GM12878 (cell line): ENCODE data around the gene PGA4.
"Not testable (repeated sequence)": the region's sequence is repeated elsewhere in the genome, so short reads cannot be mapped to it uniquely, and the experiment has no call there.

Source experiments
- ATF2 ChIP-seq: IDR thresholded peaks from 2 replicates; pipeline ENCODE4 v1.6.1; 2012; ENCODE audit warnings: low read length, inconsistent platforms
- BCL11A ChIP-seq: IDR thresholded peaks from 2 replicates; pipeline ENCODE4 v1.6.1; 2011; ENCODE audit warnings: low read depth, low read length
- CEBPB ChIP-seq, 2 experiments: fragments of 150-350 bp in 1 of 2; IDR thresholded peaks; 2 replicates each; pipeline ENCODE4 v1.6.1; 2012 to 2014; ENCODE audit warnings: low read depth in 2 of 2, low read length in 2 of 2, borderline replicate concordance in 1 of 2, inconsistent platforms in 1 of 2
- RFX5 ChIP-seq: IDR thresholded peaks from 2 replicates; pipeline ENCODE4 v1.6.1; 2011; ENCODE audit warnings: low read depth, low read length, improper control_type of control experiment
- STAT3 ChIP-seq: IDR thresholded peaks from 2 replicates; pipeline ENCODE4 v1.6.1; 2011; ENCODE audit warnings: low read depth, low read length, improper control_type of control experiment
- TF ChIP-seq, protein P1 (sequence below), 3 experiments: IDR thresholded peaks in 2 of 3; conservative IDR thresholded peaks in 1 of 3; 2 replicates each; pipeline ENCODE4 v1.5.1; 2011; ENCODE audit warnings: low read depth in 3 of 3, low read length in 3 of 3, mild to moderate bottlenecking in 3 of 3, control low read depth in 2 of 3, moderate library complexity in 2 of 3, inconsistent platforms in 1 of 3, mixed read lengths in 1 of 3; ENCODE audit not compliant: control insufficient read depth in 2 of 3, insufficient read depth in 1 of 3; ENCODE audit errors: extremely low read depth in 1 of 3

DNA sequence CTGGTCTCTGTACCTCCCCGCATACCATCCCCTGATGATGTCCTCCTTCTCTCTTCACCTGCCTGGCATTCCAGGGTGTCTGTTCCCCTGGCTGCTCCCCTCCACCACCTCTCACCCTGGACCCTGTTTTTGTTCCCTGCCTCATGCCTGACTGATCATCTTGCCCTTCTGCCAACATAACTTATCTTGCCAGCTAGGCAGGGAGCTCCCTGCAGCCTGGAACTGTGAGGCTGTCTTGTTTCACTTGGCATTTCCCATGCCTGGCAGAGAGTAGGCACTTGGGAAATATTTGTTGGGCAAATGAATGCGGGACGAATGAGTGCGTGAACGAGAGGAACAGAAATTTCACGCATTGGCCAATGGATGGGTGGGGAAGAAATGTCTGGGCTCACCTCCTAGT lies 11.5 kb upstream of the PGA4 start:
- not testable (repeated sequence) for TF ChIP-seq STAT3; RFX5; BCL11A; ATF2; CEBPB (IDR thresholded peaks at IDR 0.05; ENCODE audit: borderline replicate concordance in 1 of 2, low read depth in 2 of 2, low read length in 2 of 2)
- TF ChIP-seq, protein P1, sequence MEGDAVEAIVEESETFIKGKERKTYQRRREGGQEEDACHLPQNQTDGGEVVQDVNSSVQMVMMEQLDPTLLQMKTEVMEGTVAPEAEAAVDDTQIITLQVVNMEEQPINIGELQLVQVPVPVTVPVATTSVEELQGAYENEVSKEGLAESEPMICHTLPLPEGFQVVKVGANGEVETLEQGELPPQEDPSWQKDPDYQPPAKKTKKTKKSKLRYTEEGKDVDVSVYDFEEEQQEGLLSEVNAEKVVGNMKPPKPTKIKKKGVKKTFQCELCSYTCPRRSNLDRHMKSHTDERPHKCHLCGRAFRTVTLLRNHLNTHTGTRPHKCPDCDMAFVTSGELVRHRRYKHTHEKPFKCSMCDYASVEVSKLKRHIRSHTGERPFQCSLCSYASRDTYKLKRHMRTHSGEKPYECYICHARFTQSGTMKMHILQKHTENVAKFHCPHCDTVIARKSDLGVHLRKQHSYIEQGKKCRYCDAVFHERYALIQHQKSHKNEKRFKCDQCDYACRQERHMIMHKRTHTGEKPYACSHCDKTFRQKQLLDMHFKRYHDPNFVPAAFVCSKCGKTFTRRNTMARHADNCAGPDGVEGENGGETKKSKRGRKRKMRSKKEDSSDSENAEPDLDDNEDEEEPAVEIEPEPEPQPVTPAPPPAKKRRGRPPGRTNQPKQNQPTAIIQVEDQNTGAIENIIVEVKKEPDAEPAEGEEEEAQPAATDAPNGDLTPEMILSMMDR (IDR thresholded peaks at IDR 0.05 in 2 of 3, conservative IDR thresholded peaks at IDR 0.05 in 1 of 3; ENCODE audit: control insufficient read depth in 2 of 3, extremely low read depth in 1 of 3, insufficient read depth in 1 of 3, low read depth in 3 of 3, low read length in 3 of 3): not testable (repeated sequence)
